GM12878 (cell line): ENCODE measurements around the gene IL26. TPM values are rescaled to one million over a fixed set of nuclear protein-coding genes. Genes with fewer than 3 reads are reported as not detected.

ENCODE experiments used
- ATAC-seq: fragments of 200-7000 bp; cut with Tn5 transposase; 3 replicates; pipeline ENCODE4 v1.9.1; 2020; ENCODE audit warnings: mild to moderate bottlenecking, moderate library complexity
- BruUV-seq: library from RNA; stranded (reverse); fragments of 400-500 nt; replicated peaks from 2 replicates; lab custom pipeline; 2021; lab: Mats Ljungman, UMichigan
- CTCF ChIA-PET: fragments of 300-600 bp; sonication (Branson Sonifier 250); formaldehyde crosslinking; extraction: SDS; loops from one replicate; lab custom pipeline; 2021; ENCODE audit warnings: inconsistent platforms; lab: Yijun Ruan, JAX
- POLR2A ChIA-PET: fragments of 350-600 bp; formaldehyde crosslinking; extraction: SDS; loops from one replicate; lab custom pipeline; 2021; ENCODE audit warnings: inconsistent platforms; lab: Charles Lee
- RAD21 ChIA-PET: fragments of 300-600 bp; sonication (Branson Sonifier 250); formaldehyde crosslinking; loops from one replicate; lab custom pipeline; 2023; ENCODE audit warnings: antibody characterized with exemption; ENCODE audit not compliant: unreplicated experiment; lab: Charles Lee
- SMC1A ChIA-PET: fragments of 300-600 bp; sonication (Branson Sonifier 250); formaldehyde crosslinking; loops from one replicate; lab custom pipeline; 2023; ENCODE audit not compliant: unreplicated experiment, uncharacterized antibody; lab: Charles Lee
- DNase-seq: peaks from one replicate; pipeline ENCODE4 v3.0.0-alpha.2; 2011; ENCODE audit warnings: low read depth, low spot score
- FAIRE-seq: peaks from 3 replicates; lab custom pipeline; 2011; peaks lifted over from hg19 to GRCh38; lab: Jason Lieb, UNC
- H2AFZ ChIP-seq: 2 replicates; pipeline ENCODE4 v1.6.0; 2011; ENCODE audit warnings: low read depth, low read length, control low read depth; ENCODE audit not compliant: control insufficient read depth
- H3K27ac ChIP-seq: 2 replicates; pipeline ENCODE4 v1.5.1; 2011; ENCODE audit warnings: control low read depth; ENCODE audit not compliant: control insufficient read depth, insufficient read depth
- H3K27me3 ChIP-seq, 2 experiments: replicated peaks in 1 of 2; 2 replicates each; pipeline versions ENCODE4 v1.6.0 to v1.6.1; 2011; ENCODE audit warnings: low read length in 1 of 2; ENCODE audit not compliant: control insufficient read depth in 2 of 2, insufficient read depth in 2 of 2
- H3K36me3 ChIP-seq, 2 experiments: 2 replicates each; pipeline ENCODE4 v1.5.1; 2011; ENCODE audit warnings: low read length in 1 of 2; ENCODE audit not compliant: control insufficient read depth in 2 of 2, insufficient read depth in 2 of 2
- H3K4me1 ChIP-seq: 2 replicates; pipeline ENCODE4 v1.6.1; 2011; ENCODE audit warnings: mild to moderate bottlenecking, low read length, moderate library complexity, mixed read lengths; ENCODE audit not compliant: control insufficient read depth, insufficient read depth
- H3K4me2 ChIP-seq: 2 replicates; pipeline ENCODE4 v1.6.0; 2011; ENCODE audit warnings: control low read depth; ENCODE audit not compliant: control insufficient read depth, insufficient read depth
- H3K4me3 ChIP-seq: fragments of 200-600 bp; sonication (generic); 2 replicates; pipeline ENCODE4 v1.5.1; 2016
- H3K79me2 ChIP-seq: 2 replicates; pipeline ENCODE4 v1.6.0; 2011; ENCODE audit warnings: low read length; ENCODE audit not compliant: control insufficient read depth, insufficient read depth
- H3K9ac ChIP-seq: 2 replicates; pipeline ENCODE4 v1.8.0; 2011; ENCODE audit warnings: low read length, control low read depth, mixed read lengths; ENCODE audit not compliant: control insufficient read depth, insufficient read depth
- H3K9me3 ChIP-seq: replicated peaks from 3 replicates; pipeline ENCODE4 v1.5.1; 2011; ENCODE audit warnings: mild to moderate bottlenecking, low read length; ENCODE audit not compliant: control insufficient read depth, insufficient read depth
- H4K20me1 ChIP-seq: 2 replicates; pipeline ENCODE4 v1.6.0; 2011; ENCODE audit not compliant: control insufficient read depth, insufficient read depth
- CREM ChIP-seq: IDR thresholded peaks from 2 replicates; pipeline ENCODE4 v1.6.1; 2014; ENCODE audit warnings: antibody characterized with exemption, low read depth
- ETV6 ChIP-seq, 2 experiments: fragments of 450-650 bp in 1 of 2; IDR thresholded peaks in 1 of 2; conservative IDR thresholded peaks in 1 of 2; 2 replicates each; pipeline ENCODE4 v1.6.1; 2014; ENCODE audit warnings: antibody characterized with exemption in 1 of 2, borderline replicate concordance in 1 of 2, low read depth in 1 of 2, mild to moderate bottlenecking in 1 of 2, moderate library complexity in 1 of 2
- HDAC6 ChIP-seq: fragments of 200-600 bp; sonication (generic); IDR thresholded peaks from one replicate; pipeline ENCODE4 v1.8.0; 2017; ENCODE audit warnings: antibody characterized with exemption; ENCODE audit not compliant: unreplicated experiment
- IRF4 ChIP-seq: IDR thresholded peaks from 2 replicates; pipeline ENCODE4 v1.6.1; 2011; ENCODE audit warnings: low read depth, low read length
- JUNB ChIP-seq: IDR thresholded peaks from 2 replicates; pipeline ENCODE4 v1.6.1; 2016; ENCODE audit warnings: antibody characterized with exemption, mild to moderate bottlenecking
- NFYB ChIP-seq: IDR thresholded peaks from 2 replicates; pipeline ENCODE4 v1.6.1; 2011; ENCODE audit warnings: low read depth, mild to moderate bottlenecking, low read length, improper control_type of control experiment, moderate library complexity; ENCODE audit not compliant: insufficient read depth
- POU2F2 ChIP-seq: IDR thresholded peaks from 3 replicates; pipeline ENCODE4 v1.6.1; 2011; ENCODE audit warnings: low read depth, mild to moderate bottlenecking, low read length, borderline replicate concordance
- RBBP5 ChIP-seq: fragments of 200-600 bp; sonication (generic); conservative IDR thresholded peaks from 2 replicates; pipeline ENCODE4 v1.6.1; 2016
- TCF12 ChIP-seq: IDR thresholded peaks from 2 replicates; pipeline ENCODE4 v1.6.1; 2011; ENCODE audit warnings: low read depth, mild to moderate bottlenecking, low read length
- YY1 ChIP-seq: IDR thresholded peaks from 2 replicates; pipeline ENCODE4 v1.6.1; 2011; ENCODE audit warnings: low read depth, mild to moderate bottlenecking, low read length
- ZBED1 ChIP-seq: IDR thresholded peaks from 2 replicates; pipeline ENCODE4 v1.6.1; 2016; ENCODE audit warnings: borderline replicate concordance
- ZNF384 ChIP-seq: IDR thresholded peaks from 2 replicates; pipeline ENCODE4 v1.6.1; 2012; ENCODE audit warnings: low read depth, mild to moderate bottlenecking, low read length, improper control_type of control experiment, borderline replicate concordance
- ZSCAN29 ChIP-seq: fragments of 450-650 bp; IDR thresholded peaks from 2 replicates; pipeline ENCODE4 v1.6.1; 2017; ENCODE audit warnings: mild to moderate bottlenecking, moderate library complexity
- WGBS: methylation state at CpG from one replicate; pipeline ENCODE4 v1.1.6; 2016; ENCODE audit warnings: low lambda C conversion rate; ENCODE audit not compliant: insufficient replicate concordance, insufficient coverage; ENCODE audit errors: missing lambda C conversion rate; 5-methylcytosine and 5-hydroxymethylcytosine counted together
- in situ Hi-C: fragments of 300-500 bp; cut with MboI; formaldehyde crosslinking; loops from 9 replicates; pipeline ENCODE4 v1.14.3; 2018; ENCODE audit warnings: mixed read lengths
- intact Hi-C: fragments of 100-400 bp; cut with micrococcal nuclease; formaldehyde crosslinking; loops from one replicate; pipeline ENCODE4 v1.14.2; 2022; ENCODE audit not compliant: unreplicated experiment
- polyA plus RNA-seq, 11 experiments: library from polyadenylated mRNA; depleted of rRNA in 4 of 11; unstranded in 6 of 11; stranded (reverse) in 5 of 11; fragments of >200 nt; fragmentation: Nextera tagmentation in 4 of 11; fragmentation: Illumina TruSeq in 1 of 11; extraction: Ambion mirVana in 4 of 11; extraction: Trizol in 1 of 11; gene quantifications; 1 replicate in 1 of 11; 2 replicates in 10 of 11; pipeline versions ENCODE4 v1.2.1 to v1.2.3, GENCODE V29; 2011 to 2016; ENCODE audit warnings: inconsistent platforms in 2 of 11, missing spikeins in 2 of 11, low read depth in 1 of 11
- total RNA-seq, 4 experiments: library from RNA; depleted of rRNA in 3 of 4; stranded (reverse); fragments of >200 nt in 3 of 4; fragmentation: Illumina TruSeq in 1 of 4; extraction: Trizol in 1 of 4; gene quantifications; 2 replicates each; pipeline versions ENCODE4 v1.2.1 to v1.2.3, GENCODE V29; 2013 to 2021
- TF ChIP-seq, protein P1 (sequence below): fragments of 450-650 bp; IDR thresholded peaks from 2 replicates; pipeline ENCODE4 v1.6.1; 2017; ENCODE audit warnings: mild to moderate bottlenecking, moderate library complexity
- TF ChIP-seq, protein P2 (sequence below): fragments of 450-650 bp; IDR thresholded peaks from 2 replicates; pipeline ENCODE4 v1.6.1; 2016; ENCODE audit warnings: mild to moderate bottlenecking
- TF ChIP-seq, protein P3 (sequence below): fragments of 450-650 bp; IDR thresholded peaks from 2 replicates; pipeline ENCODE4 v1.6.1; 2016; ENCODE audit warnings: mild to moderate bottlenecking

Gene IL26
- total and polyA plus RNA-seq, 10 of the 15 experiments (the other 5 are each of a cell fraction or from before 2014, with no cell fraction given), result not detected

DNA sequence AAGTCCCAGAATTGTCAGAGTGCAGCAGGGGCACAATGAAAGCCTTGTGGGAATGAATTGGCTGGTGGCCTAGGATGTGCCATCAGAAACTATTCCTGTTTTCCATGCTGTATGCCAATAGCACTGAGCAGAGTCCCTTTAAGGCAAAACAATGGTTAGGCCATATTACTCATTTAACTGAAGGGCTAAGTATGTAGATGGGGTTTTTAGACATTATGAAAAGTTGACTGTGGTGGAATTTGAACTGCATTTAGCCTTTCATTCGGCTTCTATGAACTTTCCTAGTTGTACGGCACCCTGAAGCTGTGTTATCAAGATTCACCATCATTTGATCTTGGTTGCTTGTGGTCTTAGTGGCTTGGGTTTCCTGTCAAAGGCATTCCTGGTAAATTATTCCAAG, 24.8 kb downstream of the IL26 start:
- no peak for DNase-seq
- Histone ChIP-seq H3K79me2 (no peaks in the 10 kb centered on the region), H3K4me3 (no peak overlapping the region), H3K4me1 (no peaks in the 10 kb centered on the region), H3K27ac (no peak overlapping the region), H3K36me3 (no peaks in the 10 kb centered on the region), H4K20me1 (no peaks in the 10 kb centered on the region), H2AFZ (no peak overlapping the region), H3K9ac (no peak overlapping the region), H3K4me2 (no peak overlapping the region), H3K27me3 (peaks cover 0 to 1% of the 10 kb centered on the region in 2 experiments; a peak in 1 of 4 replicates), H3K9me3 (no peaks in the 10 kb centered on the region)
- ChIA-PET POLR2A (no interaction called here), RAD21 (no interaction called here), CTCF (no interaction called here), SMC1A (interaction anchor here (1.2 kb wide), 1 partner anchor 44 kb away, joined by 3 read pairs; no protein-coding TSS in a partner anchor)
- WGBS, result 50% methylated on average over 2 of the region's 2 CpGs
- ATAC-seq, result no peak
- BruUV-seq, result no TSS peak
- in situ Hi-C loops, result no loop called here
- TF ChIP-seq ZSCAN29 (no peak), HDAC6 (no peak), NFYB (no peak), POU2F2 (no peak), ETV6 (conservative IDR thresholded peaks at IDR 0.05 in 1 of 2, IDR thresholded peaks at IDR 0.05 in 1 of 2; ENCODE audit: borderline replicate concordance in 1 of 2, low read depth in 1 of 2) (no peak), RBBP5 (no peak), ZNF384 (no peak), CREM (no peak), IRF4 (no peak), JUNB (no peak), TCF12 (no peak), ZBED1 (no peak), YY1 (no peak)
- TF ChIP-seq, protein P1, sequence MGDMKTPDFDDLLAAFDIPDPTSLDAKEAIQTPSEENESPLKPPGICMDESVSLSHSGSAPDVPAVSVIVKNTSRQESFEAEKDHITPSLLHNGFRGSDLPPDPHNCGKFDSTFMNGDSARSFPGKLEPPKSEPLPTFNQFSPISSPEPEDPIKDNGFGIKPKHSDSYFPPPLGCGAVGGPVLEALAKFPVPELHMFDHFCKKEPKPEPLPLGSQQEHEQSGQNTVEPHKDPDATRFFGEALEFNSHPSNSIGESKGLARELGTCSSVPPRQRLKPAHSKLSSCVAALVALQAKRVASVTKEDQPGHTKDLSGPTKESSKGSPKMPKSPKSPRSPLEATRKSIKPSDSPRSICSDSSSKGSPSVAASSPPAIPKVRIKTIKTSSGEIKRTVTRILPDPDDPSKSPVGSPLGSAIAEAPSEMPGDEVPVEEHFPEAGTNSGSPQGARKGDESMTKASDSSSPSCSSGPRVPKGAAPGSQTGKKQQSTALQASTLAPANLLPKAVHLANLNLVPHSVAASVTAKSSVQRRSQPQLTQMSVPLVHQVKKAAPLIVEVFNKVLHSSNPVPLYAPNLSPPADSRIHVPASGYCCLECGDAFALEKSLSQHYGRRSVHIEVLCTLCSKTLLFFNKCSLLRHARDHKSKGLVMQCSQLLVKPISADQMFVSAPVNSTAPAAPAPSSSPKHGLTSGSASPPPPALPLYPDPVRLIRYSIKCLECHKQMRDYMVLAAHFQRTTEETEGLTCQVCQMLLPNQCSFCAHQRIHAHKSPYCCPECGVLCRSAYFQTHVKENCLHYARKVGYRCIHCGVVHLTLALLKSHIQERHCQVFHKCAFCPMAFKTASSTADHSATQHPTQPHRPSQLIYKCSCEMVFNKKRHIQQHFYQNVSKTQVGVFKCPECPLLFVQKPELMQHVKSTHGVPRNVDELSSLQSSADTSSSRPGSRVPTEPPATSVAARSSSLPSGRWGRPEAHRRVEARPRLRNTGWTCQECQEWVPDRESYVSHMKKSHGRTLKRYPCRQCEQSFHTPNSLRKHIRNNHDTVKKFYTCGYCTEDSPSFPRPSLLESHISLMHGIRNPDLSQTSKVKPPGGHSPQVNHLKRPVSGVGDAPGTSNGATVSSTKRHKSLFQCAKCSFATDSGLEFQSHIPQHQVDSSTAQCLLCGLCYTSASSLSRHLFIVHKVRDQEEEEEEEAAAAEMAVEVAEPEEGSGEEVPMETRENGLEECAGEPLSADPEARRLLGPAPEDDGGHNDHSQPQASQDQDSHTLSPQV, result no peak
- TF ChIP-seq, protein P2, sequence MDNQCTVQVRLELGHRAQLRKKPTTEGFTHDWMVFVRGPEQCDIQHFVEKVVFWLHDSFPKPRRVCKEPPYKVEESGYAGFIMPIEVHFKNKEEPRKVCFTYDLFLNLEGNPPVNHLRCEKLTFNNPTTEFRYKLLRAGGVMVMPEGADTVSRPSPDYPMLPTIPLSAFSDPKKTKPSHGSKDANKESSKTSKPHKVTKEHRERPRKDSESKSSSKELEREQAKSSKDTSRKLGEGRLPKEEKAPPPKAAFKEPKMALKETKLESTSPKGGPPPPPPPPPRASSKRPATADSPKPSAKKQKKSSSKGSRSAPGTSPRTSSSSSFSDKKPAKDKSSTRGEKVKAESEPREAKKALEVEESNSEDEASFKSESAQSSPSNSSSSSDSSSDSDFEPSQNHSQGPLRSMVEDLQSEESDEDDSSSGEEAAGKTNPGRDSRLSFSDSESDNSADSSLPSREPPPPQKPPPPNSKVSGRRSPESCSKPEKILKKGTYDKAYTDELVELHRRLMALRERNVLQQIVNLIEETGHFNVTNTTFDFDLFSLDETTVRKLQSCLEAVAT, result no peak
- TF ChIP-seq, protein P3, sequence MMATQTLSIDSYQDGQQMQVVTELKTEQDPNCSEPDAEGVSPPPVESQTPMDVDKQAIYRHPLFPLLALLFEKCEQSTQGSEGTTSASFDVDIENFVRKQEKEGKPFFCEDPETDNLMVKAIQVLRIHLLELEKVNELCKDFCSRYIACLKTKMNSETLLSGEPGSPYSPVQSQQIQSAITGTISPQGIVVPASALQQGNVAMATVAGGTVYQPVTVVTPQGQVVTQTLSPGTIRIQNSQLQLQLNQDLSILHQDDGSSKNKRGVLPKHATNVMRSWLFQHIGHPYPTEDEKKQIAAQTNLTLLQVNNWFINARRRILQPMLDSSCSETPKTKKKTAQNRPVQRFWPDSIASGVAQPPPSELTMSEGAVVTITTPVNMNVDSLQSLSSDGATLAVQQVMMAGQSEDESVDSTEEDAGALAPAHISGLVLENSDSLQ, result no peak
- intact Hi-C loops, result no loop called here
- no peak for FAIRE-seq
